PC-3 (cell line): ENCODE data around the gene CBLN1.

Experiments
- EZH2 ChIP-seq: fragments of 300-600 bp; sonication (generic); IDR thresholded peaks from one replicate; pipeline ENCODE4 v1.6.1; 2017; ENCODE audit warnings: antibody characterized with exemption, mild to moderate bottlenecking, low read length; ENCODE audit not compliant: unreplicated experiment
- EZH2phosphoT487 ChIP-seq: fragments of 300-600 bp; sonication (generic); IDR thresholded peaks from 2 replicates; pipeline ENCODE4 v1.6.1; 2018; ENCODE audit warnings: mild to moderate bottlenecking, antibody characterized with exemption, low read length, borderline replicate concordance
- TF ChIP-seq, protein P1 (sequence below): fragments of 300-600 bp; sonication (generic); conservative IDR thresholded peaks from 2 replicates; pipeline ENCODE4 v1.5.1; 2017; ENCODE audit warnings: antibody characterized with exemption, low read depth, mild to moderate bottlenecking, low read length

DNA sequence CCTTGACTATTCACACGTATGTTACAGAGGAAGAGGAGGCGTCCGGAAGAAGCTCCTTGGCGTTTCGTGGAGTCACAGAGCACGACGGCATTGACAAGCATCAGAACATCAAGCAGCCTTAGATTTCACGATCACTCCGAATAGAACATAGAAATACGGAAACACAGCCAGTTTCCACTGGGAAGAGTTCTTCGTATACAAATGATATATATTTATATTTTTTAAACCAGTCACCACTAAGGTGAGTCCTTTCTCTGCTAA lies 3.1 kb downstream of the CBLN1 start:
- TF ChIP-seq, protein P1, sequence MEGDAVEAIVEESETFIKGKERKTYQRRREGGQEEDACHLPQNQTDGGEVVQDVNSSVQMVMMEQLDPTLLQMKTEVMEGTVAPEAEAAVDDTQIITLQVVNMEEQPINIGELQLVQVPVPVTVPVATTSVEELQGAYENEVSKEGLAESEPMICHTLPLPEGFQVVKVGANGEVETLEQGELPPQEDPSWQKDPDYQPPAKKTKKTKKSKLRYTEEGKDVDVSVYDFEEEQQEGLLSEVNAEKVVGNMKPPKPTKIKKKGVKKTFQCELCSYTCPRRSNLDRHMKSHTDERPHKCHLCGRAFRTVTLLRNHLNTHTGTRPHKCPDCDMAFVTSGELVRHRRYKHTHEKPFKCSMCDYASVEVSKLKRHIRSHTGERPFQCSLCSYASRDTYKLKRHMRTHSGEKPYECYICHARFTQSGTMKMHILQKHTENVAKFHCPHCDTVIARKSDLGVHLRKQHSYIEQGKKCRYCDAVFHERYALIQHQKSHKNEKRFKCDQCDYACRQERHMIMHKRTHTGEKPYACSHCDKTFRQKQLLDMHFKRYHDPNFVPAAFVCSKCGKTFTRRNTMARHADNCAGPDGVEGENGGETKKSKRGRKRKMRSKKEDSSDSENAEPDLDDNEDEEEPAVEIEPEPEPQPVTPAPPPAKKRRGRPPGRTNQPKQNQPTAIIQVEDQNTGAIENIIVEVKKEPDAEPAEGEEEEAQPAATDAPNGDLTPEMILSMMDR: no peak
- TF ChIP-seq EZH2: no peak
- no peak for TF ChIP-seq EZH2phosphoT487
